MCF 10A (cell line): ENCODE measurements around the gene VPS45. TPM values are rescaled to one million over a fixed set of nuclear protein-coding genes. Genes with fewer than 3 reads are reported as not detected.

Experiments
- BruUV-seq: library from RNA; stranded (reverse); fragments of 400-500 nt; replicated peaks from 2 replicates; lab custom pipeline; 2021; lab: Mats Ljungman, UMichigan
- CTCF ChIA-PET: fragments of 300-600 bp; sonication (Branson Sonifier 250); formaldehyde crosslinking; extraction: SDS; loops from one replicate; lab custom pipeline; 2021; ENCODE audit warnings: antibody characterized with exemption, inconsistent platforms; lab: Yijun Ruan, JAX
- POLR2A ChIA-PET: fragments of 300-600, 350-650 bp; sonication (Branson Sonifier 250); formaldehyde crosslinking; extraction: SDS; loops from one replicate; lab custom pipeline; 2020; ENCODE audit warnings: antibody characterized with exemption, inconsistent platforms; lab: Yijun Ruan, JAX
- DNase-seq: peaks from one replicate; pipeline ENCODE4 v3.0.0-alpha.2; 2018; ENCODE audit not compliant: unreplicated experiment
- H3K27ac Mint-ChIP-seq: one replicate; pipeline ENCODE4 v1.8.0; 2022; ENCODE audit warnings: mild to moderate bottlenecking, low read depth, mixed read lengths; ENCODE audit not compliant: unreplicated experiment
- H3K27me3 Mint-ChIP-seq: one replicate; pipeline ENCODE4 v1.8.0; 2022; ENCODE audit warnings: mixed read lengths; ENCODE audit not compliant: insufficient read depth, unreplicated experiment
- H3K36me3 Mint-ChIP-seq: one replicate; pipeline ENCODE4 v1.8.0; 2022; ENCODE audit warnings: mild to moderate bottlenecking, moderate library complexity, mixed read lengths; ENCODE audit not compliant: insufficient read depth, unreplicated experiment
- H3K4me1 Mint-ChIP-seq: one replicate; pipeline ENCODE4 v1.8.0; 2022; ENCODE audit warnings: mixed read lengths; ENCODE audit not compliant: insufficient read depth, unreplicated experiment
- H3K4me3 Mint-ChIP-seq: one replicate; pipeline ENCODE4 v1.8.0; 2022; ENCODE audit warnings: mild to moderate bottlenecking, moderate library complexity, mixed read lengths; ENCODE audit not compliant: unreplicated experiment
- H3K9me3 Mint-ChIP-seq: one replicate; pipeline ENCODE4 v1.8.0; 2022; ENCODE audit warnings: mixed read lengths; ENCODE audit not compliant: unreplicated experiment
- intact Hi-C: fragments of 100-400 bp; cut with micrococcal nuclease; formaldehyde crosslinking; loops from 2 replicates; pipeline ENCODE4 v1.14.1; 2022
- total RNA-seq: library from RNA; stranded (reverse); gene quantifications from 2 replicates; pipeline ENCODE4 v1.2.3, GENCODE V29; 2022
- TF ChIP-seq, protein P1 (sequence below): fragments of 200-600 bp; IDR thresholded peaks from one replicate; pipeline ENCODE4 v1.8.0; 2022; ENCODE audit warnings: antibody characterized with exemption, mild to moderate bottlenecking; ENCODE audit not compliant: unreplicated experiment

VPS45 gene
- total RNA-seq, 1 experiment from 2014 or later = 35.1 TPM

DNA sequence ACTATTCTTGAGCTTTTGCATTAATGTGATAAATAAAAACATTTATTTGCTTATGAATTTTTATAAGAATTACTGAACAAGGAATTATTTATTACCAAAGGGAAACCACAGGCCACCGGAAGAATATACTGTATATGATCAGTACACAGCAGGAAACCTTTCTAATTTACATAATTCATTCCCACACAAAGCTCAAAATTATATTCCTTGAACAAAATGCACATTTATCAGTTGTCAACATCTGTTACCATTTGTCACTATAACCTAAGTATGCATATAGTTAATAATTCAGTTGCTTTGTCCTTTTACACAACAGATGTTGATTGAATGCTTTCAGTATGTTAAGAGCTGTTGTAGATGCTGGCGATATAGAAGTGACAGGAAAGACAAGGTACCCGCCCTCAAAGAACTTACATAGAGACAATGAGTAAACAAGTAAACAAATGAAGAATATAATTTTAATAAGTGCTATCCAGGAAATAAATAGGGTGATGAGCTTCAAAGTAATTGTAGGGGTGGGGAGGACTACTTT, 27.2 kb downstream of the VPS45 start:
- H3K4me1 Mint-ChIP-seq = no peaks in the 10 kb centered on the region
- ChIA-PET POLR2A (interaction anchor here (0.5 to 1.3 kb wide), 4 partner anchors 9 to 41 kb away, joined by 3 to 5 read pairs (median 3); no protein-coding TSS in a partner anchor), CTCF (interaction anchor here (0.6 to 1.3 kb wide), 4 partner anchors 32 to 133 kb away, joined by 3 to 5 read pairs (median 4); no protein-coding TSS in a partner anchor)
- no peak for DNase-seq
- intact Hi-C loops = no loop called here
- BruUV-seq = no TSS peak
- peaks cover 23% of the 10 kb centered on the region for H3K36me3 Mint-ChIP-seq
- no peaks in the 10 kb centered on the region for H3K27me3 Mint-ChIP-seq
- TF ChIP-seq, protein P1, sequence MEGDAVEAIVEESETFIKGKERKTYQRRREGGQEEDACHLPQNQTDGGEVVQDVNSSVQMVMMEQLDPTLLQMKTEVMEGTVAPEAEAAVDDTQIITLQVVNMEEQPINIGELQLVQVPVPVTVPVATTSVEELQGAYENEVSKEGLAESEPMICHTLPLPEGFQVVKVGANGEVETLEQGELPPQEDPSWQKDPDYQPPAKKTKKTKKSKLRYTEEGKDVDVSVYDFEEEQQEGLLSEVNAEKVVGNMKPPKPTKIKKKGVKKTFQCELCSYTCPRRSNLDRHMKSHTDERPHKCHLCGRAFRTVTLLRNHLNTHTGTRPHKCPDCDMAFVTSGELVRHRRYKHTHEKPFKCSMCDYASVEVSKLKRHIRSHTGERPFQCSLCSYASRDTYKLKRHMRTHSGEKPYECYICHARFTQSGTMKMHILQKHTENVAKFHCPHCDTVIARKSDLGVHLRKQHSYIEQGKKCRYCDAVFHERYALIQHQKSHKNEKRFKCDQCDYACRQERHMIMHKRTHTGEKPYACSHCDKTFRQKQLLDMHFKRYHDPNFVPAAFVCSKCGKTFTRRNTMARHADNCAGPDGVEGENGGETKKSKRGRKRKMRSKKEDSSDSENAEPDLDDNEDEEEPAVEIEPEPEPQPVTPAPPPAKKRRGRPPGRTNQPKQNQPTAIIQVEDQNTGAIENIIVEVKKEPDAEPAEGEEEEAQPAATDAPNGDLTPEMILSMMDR = no peak
- H3K9me3 Mint-ChIP-seq = no peaks in the 10 kb centered on the region
- H3K27ac Mint-ChIP-seq = no peak overlapping the region
- no peak overlapping the region for H3K4me3 Mint-ChIP-seq

- Mint-ChIP-seq H3K27ac (no peak overlapping the region), H3K4me1 (no peaks in the 10 kb centered on the region), H3K36me3 (peaks cover 23% of the 10 kb centered on the region), H3K27me3 (no peaks in the 10 kb centered on the region), H3K9me3 (peaks cover 6% of the 10 kb centered on the region), H3K4me3 (no peak overlapping the region)
- no TSS peak for BruUV-seq
- TF ChIP-seq, protein P1 = no peak
- no peak for DNase-seq
- intact Hi-C loops = no loop called here
- ChIA-PET POLR2A (interaction anchor here (0.6 to 1.9 kb wide), 4 partner anchors 8 to 50 kb away, joined by 3 to 6 read pairs (median 4); partner anchors contain the start of gene VPS45), CTCF (interaction anchor here (0.6 to 4.5 kb wide), 7 partner anchors 8 to 134 kb away, joined by 3 to 20 read pairs (median 4); no protein-coding TSS in a partner anchor)
Observed at GRCh38 chr1:150102986-150103385, 35.4 kb downstream of the VPS45 start.

- Mint-ChIP-seq H3K27me3 (no peaks in the 10 kb centered on the region), H3K36me3 (peaks cover 6% of the 10 kb centered on the region), H3K4me1 (no peaks in the 10 kb centered on the region), H3K9me3 (peaks cover 6% of the 10 kb centered on the region), H3K4me3 (no peak overlapping the region), H3K27ac (no peak overlapping the region)
- TF ChIP-seq, protein P1 = no peak
- CTCF ChIA-PET = interaction anchor here (1.0 kb wide), 1 partner anchor 81 kb away, joined by 3 read pairs; no protein-coding TSS in a partner anchor
- POLR2A ChIA-PET = no interaction called here
- no TSS peak for BruUV-seq
- DNase-seq = no peak
- intact Hi-C loops = no loop called here
Observed at GRCh38 chr1:150106341-150106740, 38.8 kb downstream of the VPS45 start.

DNA sequence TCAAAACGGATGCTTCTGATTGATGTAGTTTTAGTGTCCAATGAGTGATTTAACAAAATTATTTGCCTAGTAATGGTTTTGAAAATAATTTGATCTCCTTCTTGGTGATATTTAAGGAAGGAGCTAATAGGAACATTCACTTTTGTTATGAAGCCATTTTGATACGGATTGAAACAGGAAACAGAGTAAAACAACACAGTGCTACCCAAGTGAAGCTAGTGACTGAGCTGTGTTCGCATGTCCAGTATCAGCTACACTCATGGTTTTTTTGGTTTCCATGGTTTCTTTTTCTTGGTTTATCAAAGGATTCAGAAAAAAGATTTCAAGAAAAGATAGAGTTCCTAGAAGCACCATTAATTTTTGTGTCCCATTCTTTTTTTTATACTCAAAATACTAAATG, 42.0 kb downstream of the VPS45 start:
- Mint-ChIP-seq H3K9me3 (peaks cover 6% of the 10 kb centered on the region), H3K27me3 (no peaks in the 10 kb centered on the region), H3K4me3 (no peak overlapping the region), H3K36me3 (peaks cover 12% of the 10 kb centered on the region), H3K4me1 (no peaks in the 10 kb centered on the region), H3K27ac (no peak overlapping the region)
- CTCF ChIA-PET = no interaction called here
- TF ChIP-seq, protein P1 = no peak
- intact Hi-C loops = no loop called here
- POLR2A ChIA-PET = interaction anchor here (0.6 to 1.0 kb wide), 4 partner anchors 15 to 83 kb away, joined by 3 read pairs; partner anchors contain the start of gene VPS45
- BruUV-seq = no TSS peak
- DNase-seq = no peak
